GM18858 (cell line): ENCODE results near the gene CDR2.
A peak's percentile ranks its signal among the peaks of the same experiment; 100 is the strongest.
"Not testable (repeated sequence)": the region's sequence is repeated elsewhere in the genome, so short reads cannot be mapped to it uniquely, and the experiment has no call there.

Source experiments
- ATAC-seq: cut with Tn5 transposase; IDR thresholded peaks from one replicate; pipeline ENCODE4 v1.9.1; 2021; ENCODE audit not compliant: unreplicated experiment

The CDR2 gene

GRCh38 chr16:22374311-22375116 is at the start of gene CDR2:
Gene CDR2, minus strand, starts transcription at chr16:22374619. Its CDS starts 310 bp downstream, at chr16:22374309.
- ATAC-seq = peak; percentile 86

- no peak for ATAC-seq
These were observed 49.3 kb upstream of the CDR2 start for GRCh38 chr16:22423716-22424115.

DNA sequence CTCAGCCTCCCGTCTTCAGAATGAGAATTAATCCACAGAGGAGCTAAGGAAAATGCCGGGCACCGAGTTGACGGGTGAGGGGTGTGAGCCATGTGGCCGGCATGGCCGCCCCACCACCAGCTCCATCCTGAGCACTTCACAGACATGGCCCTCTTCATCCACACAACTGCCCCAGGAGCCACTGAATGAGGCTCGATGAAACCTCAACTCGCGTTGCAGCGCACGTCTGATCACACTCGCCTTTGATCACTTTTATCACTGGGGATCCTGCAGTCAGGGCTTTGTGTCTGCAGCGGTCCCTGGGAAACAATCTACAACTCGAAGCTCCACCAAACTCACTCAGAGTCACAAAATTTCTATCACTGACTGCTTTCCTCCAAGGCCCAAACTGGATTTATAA is 46.7 kb upstream of the CDR2 start:
- no peak for ATAC-seq

GRCh38 chr16:22420606-22421135 is 46.3 kb upstream of the CDR2 start:
- ATAC-seq = no peak

- ATAC-seq = no peak
These were observed 45.5 kb upstream of the CDR2 start for GRCh38 chr16:22419908-22420307.

DNA sequence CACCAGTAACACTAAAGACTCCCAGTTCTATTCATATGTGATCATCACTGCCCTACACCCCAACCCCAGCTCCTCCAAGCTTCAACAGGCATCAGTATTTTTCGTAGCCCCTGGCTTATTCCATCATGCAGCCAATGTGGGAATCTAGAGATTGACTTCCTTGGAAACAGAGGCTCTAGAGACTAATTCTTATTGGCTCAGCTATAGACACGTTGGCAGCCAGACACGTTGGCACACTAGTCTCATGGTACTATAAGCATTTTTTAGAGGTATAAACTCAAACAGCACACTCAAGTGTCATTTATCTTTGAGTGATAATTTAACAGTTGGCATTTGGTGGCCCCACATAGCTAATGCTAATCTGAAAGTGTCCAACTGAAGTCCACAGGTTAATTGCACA is 44.4 kb upstream of the CDR2 start:
- no peak for ATAC-seq

DNA sequence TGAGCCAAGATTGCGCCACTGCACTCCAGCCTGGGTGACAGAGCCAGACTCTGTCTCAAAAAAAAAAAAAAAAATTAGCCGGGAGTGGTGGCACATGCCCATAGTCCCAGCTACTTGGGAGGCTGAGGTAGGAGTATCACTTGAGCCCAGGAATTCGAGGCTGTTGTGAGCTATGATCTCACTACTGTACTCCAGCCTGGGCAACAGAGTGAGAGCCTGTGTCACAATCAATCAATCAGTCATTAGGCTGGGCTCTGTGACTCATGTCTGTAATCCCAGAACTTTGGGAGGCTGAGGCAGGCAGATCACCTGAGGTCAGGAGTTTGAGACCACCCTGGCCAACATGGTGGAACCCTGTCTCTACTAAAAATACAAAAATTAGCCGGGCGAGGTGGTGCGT is 43.4 kb upstream of the CDR2 start:
- ATAC-seq = not testable (repeated sequence)

- no peak for ATAC-seq
These were observed 42.6 kb upstream of the CDR2 start for GRCh38 chr16:22417019-22417418.

DNA sequence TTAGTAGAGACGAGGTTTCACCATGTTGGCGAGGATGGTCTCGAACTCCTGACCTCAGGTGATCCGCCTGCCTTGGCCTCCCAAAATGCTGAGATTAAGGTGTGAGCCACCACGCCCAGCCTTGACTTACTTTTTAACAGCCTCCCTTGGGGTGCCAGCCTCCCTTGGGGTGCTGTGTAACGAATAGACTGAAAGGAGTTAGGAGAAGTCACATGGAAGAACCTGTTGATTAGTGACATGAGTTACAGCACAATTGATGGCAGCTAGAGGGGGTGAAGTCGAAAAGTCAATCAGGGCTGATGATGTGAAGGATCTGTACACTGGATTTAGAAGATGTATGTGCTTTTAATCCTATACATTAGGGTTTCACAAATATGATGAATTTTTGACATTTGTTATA is 39.4 kb upstream of the CDR2 start:
- ATAC-seq = no peak

DNA sequence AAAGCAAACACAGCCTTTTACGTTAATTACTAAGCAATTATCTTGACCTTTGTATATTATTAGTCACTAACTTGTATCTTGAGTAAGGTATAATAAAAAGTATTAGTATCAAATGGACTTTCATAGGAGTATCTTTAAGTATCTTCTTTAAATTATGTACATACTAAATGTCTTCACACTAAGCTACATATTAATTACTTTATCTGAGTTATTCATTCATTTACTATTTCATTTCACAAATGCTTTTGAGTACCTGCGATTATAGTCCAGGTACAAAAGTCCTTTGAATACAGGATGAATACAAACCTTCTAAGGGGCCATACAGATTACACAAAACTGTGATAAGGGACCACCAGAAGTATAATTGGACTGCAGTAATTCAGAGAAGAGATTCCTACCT is 33.1 kb upstream of the CDR2 start:
- ATAC-seq = no peak

DNA sequence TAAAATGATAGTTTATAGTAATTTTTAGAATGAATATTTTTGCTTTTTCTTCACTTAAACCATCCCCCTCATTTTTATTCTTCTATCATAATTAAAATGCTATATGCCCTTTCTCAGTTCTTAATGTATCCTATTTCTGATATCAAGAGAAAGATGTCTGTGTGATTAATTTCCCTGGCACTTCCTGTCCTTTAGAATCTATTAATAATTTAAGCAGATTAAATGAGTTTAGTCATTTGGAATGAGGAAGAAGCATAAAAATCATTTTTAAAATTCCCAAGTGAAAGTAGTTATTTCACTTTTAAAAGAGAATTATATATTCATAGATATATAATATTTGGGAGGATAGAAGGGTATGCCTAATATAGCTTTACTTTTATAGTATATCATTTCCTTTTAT is 27.8 kb upstream of the CDR2 start:
- ATAC-seq = no peak

DNA sequence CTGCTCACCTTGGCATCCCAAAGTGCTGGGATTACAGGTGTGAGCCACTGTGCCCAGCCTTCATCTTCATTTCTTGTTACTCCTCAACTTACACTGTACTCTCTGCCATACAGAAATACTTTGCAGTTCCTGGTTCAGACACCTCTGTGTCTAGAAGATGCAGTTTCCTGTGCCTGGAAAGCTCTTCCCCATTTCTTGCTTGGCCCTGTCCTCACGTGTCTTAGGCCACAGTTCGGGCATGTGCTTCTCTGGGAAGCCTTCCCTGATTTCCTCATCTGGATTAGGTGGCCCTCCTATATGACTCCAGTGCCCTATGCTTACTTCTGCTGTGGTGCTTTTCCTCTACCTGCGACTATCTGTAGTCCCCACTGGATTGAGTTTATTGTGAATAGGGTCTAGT is 26.5 kb upstream of the CDR2 start:
- no peak for ATAC-seq

DNA sequence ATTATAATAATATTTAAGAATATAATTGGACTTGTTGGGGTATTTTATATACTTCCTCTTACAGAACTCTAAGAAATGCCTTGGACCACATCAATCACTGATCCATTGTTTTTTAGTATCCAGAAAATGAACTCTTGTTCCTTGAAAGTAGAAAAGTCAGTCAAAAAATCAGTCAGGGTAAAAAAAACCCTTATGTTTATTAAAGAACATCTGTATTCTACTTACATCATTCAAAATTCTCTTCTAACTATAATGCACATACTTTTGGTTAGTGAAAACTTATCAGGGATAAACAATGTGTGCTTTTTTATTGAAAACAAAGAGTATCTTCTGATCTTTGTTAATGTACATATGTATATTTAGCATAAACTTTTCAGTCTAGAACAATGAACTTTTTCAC is 23.5 kb upstream of the CDR2 start:
- ATAC-seq = no peak

GRCh38 chr16:22397464-22397863 is 23.0 kb upstream of the CDR2 start:
- no peak for ATAC-seq

DNA sequence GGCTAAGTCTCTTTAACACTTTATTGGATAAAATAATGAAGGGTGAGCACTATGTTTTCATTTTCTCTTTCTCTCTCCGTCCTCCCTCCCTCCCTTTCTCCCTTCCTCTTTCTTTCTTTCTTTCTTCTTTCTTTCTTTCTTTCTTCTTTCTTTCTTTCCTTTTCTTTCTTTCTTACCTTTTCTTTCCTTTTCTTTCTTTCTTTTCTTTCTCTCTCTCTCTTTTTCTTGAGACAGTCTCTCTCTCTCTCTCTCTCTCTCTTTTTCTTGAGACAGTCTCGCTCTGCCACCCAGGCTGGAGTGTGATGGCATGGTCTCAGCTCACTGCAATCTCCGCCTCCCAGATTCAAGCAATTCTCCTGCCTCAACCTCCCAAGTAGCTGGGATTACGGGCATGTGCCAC is 21.5 kb upstream of the CDR2 start:
- no peak for ATAC-seq

GRCh38 chr16:22394121-22394520 is 19.7 kb upstream of the CDR2 start:
- ATAC-seq = no peak

- no peak for ATAC-seq
These were observed 13.8 kb upstream of the CDR2 start for GRCh38 chr16:22388101-22388644.

GRCh38 chr16:22386976-22387375 is 12.6 kb upstream of the CDR2 start:
- ATAC-seq = no peak

DNA sequence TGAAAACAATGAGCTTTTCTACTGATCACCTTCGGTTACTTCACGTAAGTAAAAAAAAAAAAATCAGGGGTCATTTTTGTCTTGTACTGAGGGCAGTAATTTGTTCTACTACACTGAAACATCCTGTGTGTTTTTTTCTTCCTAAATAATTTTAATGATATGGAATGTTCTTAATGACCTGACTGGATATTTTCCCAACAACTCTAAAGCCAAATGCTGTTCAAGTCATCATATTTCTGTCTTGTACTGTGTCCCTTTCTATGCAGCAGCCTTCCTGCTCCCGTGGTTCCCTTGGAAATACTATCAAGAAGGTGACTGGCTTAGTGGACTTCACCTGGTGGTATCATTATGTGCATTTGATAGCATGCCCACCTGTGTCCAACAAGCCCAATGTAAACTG is 10.8 kb upstream of the CDR2 start:
- ATAC-seq = no peak

DNA sequence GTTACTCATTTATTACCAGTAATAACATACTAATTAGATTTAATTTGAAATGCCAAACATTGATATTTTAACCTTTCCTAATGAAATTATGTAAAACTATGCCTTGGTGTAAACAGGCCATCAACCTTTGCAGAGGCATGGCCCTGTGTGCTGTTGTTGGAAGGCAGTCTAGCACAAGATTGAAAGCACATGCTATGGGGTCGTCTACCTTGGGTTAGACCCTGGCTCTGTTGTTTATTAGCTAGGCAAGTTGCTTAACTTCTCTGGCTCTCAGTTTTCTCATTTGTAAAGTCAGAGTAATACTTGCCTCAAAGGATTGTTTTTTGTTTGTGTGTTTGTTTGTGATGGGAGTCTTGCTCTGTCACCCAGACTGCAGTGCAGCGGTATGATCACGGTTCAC is 9.4 kb upstream of the CDR2 start:
- no peak for ATAC-seq

DNA sequence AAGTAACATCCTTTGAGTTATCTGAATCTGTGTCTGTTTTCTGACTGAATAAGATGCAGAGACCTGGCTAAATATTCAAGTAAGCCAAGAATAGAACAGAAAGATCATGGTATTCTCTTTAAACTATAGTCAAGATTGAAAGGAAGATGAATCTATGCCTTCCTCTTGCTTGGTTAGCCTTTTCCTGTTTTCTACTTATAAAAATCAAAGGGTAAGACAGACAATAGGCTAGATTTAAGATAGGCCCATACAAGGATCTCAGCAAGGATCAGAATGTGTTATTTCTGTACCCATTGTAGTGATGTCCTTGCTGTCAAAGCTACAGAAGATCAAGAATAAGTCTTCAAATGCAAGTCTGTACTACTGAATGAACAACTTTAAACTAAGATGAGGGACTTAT is 7.0 kb upstream of the CDR2 start:
- ATAC-seq = no peak

- no peak for ATAC-seq
These were observed 6.1 kb upstream of the CDR2 start for GRCh38 chr16:22380529-22380928.

- no peak for ATAC-seq
These were observed 5.2 kb upstream of the CDR2 start for GRCh38 chr16:22379656-22380055.
